ENCODE measurements around the gene AGAP2.
"Not testable (repeated sequence)": the region's sequence is repeated elsewhere in the genome, so short reads cannot be mapped to it uniquely, and the experiment has no call there.

Gene AGAP2

DNA sequence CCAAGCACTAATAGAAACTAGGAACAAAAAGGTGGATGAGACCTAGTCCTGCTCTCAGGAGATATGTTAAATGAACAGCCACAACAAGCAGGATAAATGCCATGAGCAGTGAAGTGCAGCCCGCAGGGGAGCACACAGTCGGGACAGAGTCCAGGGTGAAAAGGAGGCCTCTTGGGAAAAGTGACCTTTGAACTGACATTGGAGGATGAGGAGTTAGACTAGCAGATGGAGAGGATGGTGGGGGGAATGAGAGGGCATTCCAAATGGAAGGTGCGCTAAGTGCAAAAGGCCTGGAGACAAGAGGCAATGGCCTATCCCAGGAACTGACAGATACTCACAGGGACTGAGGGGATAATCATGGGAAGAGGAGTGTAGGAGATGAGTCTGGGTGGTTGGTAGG, 40.1 kb downstream of the AGAP2 start:
- Mint-ChIP-seq H3K9me3 (no peaks in the 10 kb centered on the region), H3K36me3 (ENCODE audit: low read depth) (peaks cover 53% of the 10 kb centered on the region), H3K4me3 (no peak overlapping the region), H3K4me1 (ENCODE audit: low read depth) (peaks cover 6% of the 10 kb centered on the region), H3K27ac (no peak overlapping the region), H3K27me3 (ENCODE audit: low read depth) (no peaks in the 10 kb centered on the region)

DNA sequence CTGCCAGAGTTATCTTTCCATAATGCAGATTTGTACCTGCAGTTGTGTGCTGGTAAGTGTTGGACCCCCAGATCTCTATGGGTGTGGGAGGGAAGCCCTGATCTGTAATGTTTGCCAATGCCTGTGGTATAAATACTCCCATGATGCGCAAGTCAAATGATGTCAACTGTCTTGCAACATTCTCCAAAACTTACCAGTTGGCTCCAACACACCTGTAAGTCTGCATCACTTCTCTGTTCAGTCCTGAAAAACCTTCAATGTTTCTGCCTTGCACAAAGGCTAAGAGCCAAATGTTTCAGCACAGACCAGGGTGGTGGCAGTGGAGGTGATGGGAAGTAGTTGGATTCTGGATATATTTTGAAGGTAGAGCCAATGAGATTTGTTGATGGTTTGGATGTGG, 41.5 kb downstream of the AGAP2 start:
- Mint-ChIP-seq H3K4me3 (no peak overlapping the region), H3K9me3 (no peaks in the 10 kb centered on the region), H3K4me1 (ENCODE audit: low read depth) (peaks cover 6% of the 10 kb centered on the region), H3K27ac (no peak overlapping the region), H3K36me3 (ENCODE audit: low read depth) (peaks cover 41% of the 10 kb centered on the region), H3K27me3 (ENCODE audit: low read depth) (no peaks in the 10 kb centered on the region)

DNA sequence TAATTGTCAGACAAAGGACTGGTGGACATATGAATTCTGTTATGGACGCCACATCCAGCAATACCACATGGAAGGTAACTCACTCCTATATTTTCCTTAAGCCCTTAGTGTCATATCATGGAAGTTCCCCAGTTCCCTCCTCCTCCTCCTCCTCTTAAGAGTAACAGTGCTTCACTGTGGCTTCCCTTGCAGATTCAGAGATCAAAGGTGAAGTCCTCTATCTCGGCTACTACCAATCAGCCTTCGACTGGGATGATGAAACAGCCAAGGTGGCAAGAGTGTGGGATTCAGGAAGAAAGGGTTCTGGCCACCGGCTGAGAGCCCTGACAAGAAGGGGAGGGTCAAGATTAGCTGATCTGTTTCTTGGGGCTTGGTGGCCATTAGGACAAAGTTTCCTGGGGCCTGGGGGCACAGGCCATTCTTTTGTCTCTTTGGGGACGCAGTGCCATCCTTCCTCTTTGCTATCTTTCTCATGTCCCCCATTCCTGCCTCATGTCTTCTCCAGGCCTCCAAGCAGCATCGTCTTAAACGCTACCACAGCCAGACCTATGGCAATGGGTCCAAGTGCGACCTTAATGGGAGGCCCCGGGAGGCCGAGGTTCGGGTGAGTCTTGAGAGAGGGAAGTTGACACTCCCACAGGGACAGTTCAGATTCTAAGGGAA, 42.6 kb downstream of the AGAP2 start:
- H3K4me3 Mint-ChIP-seq, result peak overlapping the region; percentile 28
- peaks cover 41% of the 10 kb centered on the region for H3K36me3 Mint-ChIP-seq (ENCODE audit: low read depth)
- peak overlapping the region; percentile 37 for H3K27ac Mint-ChIP-seq
- peaks cover 6% of the 10 kb centered on the region for H3K4me1 Mint-ChIP-seq (ENCODE audit: low read depth)
- H3K27me3 Mint-ChIP-seq (ENCODE audit: low read depth), result peaks cover 2% of the 10 kb centered on the region
- no peaks in the 10 kb centered on the region for H3K9me3 Mint-ChIP-seq

DNA sequence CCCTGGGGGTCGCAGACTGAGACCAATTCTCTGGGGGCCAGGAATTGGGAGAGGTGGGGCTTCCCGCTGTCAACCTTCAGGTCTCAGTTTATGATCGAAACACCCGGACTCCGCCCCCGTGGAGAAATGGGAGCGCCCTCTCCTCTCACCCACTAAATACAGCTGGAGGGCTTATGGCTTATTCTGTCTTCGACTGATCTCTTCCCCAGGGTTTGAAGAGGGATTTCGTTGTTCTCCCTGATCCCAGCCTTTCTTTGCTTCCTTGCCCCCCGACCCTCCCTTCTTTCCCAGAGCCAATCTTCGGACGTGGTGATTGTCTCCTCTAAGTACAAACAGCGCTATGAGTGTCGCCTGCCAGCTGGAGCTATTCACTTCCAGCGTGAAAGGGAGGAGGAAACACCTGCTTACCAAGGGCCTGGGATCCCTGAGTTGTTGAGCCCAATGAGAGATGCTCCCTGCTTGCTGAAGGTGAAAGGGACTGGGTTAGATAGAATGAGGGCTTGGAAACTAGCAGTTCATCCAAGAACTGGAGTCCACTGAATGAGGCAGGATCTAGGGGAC, 44.0 kb downstream of the AGAP2 start:
- Mint-ChIP-seq H3K27me3 (ENCODE audit: low read depth) (peaks cover 11% of the 10 kb centered on the region), H3K9me3 (no peaks in the 10 kb centered on the region), H3K36me3 (ENCODE audit: low read depth) (peaks cover 36% of the 10 kb centered on the region), H3K4me3 (no peak overlapping the region), H3K27ac (no peak overlapping the region), H3K4me1 (ENCODE audit: low read depth) (peaks cover 6% of the 10 kb centered on the region)

DNA sequence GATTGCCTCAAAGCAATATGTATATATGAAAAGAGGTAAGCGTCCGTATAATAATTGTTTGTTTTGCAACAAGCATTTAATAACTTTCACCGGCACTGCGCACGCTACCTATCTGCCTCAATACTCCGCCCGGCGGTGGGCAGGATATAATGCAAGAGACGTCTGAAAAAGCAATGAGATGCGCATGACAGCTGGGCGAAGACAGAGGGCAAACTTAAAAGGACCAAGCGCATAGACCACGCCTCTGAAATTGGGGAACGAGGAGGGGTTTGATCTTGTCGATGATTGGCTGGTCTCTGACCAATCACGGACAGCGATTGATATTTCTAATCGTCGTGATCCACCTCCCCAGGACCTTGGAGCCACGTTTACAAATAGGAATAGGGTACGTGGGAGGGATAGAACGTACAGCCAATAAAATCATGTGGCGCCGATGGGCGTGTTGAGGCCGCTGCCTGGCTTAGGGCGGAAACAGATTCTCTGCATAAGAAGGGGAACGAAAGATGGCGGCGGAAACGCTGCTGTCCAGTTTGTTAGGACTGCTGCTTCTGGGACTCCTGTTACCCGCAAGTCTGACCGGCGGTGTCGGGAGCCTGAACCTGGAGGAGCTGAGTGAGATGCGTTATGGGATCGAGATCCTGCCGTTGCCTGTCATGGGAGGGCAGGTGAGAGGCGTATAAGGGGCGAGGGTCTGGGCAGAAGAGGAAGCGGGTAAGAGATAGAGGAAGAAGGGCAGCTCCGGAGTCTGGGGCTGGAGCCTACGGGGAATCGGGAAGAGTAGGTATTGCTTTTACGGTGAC, 44.7 kb downstream of the AGAP2 start, which contains the start of gene OS9:
Gene OS9 (plus strand): TSS at position 474 of the 800 bp plus-strand sequence. CDS start 30 bp downstream, at position 504.
- Mint-ChIP-seq H3K27ac (no peak within 1 kb of the TSS), H3K9me3 (no peaks in the 10 kb centered on the region), H3K4me1 (ENCODE audit: low read depth) (peaks cover 6% of the 10 kb centered on the region), H3K27me3 (ENCODE audit: low read depth) (peaks cover 14% of the 10 kb centered on the region), H3K36me3 (ENCODE audit: low read depth) (peaks cover 30% of the 10 kb centered on the region), H3K4me3 (no peak within 1 kb of the TSS)

DNA sequence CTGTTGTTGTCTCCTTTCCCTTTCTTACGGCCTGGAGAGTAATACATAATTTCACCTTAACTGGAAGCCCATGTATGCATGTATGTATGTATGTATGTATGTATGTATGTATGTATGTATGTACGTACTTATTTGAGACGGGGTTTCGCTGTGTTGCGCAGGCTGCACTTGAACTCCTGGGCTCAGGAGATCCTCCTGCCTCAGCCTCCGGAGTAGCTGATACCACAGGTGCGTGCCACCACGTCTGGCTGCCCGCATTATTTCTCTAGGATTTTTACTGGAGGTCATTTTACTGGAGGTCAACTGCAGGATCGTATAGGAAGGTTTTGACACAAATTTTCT, 45.3 kb downstream of the AGAP2 start:
- no peak overlapping the region for H3K27ac Mint-ChIP-seq
- no peak overlapping the region for H3K4me3 Mint-ChIP-seq
- no peaks in the 10 kb centered on the region for H3K9me3 Mint-ChIP-seq
- peaks cover 19% of the 10 kb centered on the region for H3K27me3 Mint-ChIP-seq (ENCODE audit: low read depth)
- peaks cover 24% of the 10 kb centered on the region for H3K36me3 Mint-ChIP-seq (ENCODE audit: low read depth)
- peaks cover 6% of the 10 kb centered on the region for H3K4me1 Mint-ChIP-seq (ENCODE audit: low read depth)

DNA sequence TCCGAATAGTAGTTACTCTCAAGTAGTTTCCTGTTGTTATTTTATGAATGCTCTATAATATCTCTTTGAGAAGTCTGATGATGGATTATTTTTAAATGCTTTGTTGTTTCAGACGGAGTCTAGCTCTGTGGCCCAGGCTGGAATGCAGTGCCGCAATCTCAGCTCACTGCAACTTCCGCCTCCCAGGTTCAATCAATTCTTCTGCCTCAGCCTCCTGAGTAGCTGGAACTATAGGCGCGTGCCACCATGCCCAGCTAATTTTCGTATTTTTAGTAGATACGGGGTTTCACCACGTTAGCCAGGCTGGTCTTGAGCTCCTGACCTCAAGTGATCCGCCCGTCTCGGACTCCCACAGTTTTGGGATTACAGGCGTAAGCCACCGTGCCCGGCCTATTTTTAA, 46.0 kb downstream of the AGAP2 start:
- H3K27ac Mint-ChIP-seq, result no peak overlapping the region
- peaks cover 6% of the 10 kb centered on the region for H3K4me1 Mint-ChIP-seq (ENCODE audit: low read depth)
- H3K4me3 Mint-ChIP-seq, result no peak overlapping the region
- peaks cover 16% of the 10 kb centered on the region for H3K36me3 Mint-ChIP-seq (ENCODE audit: low read depth)
- H3K27me3 Mint-ChIP-seq (ENCODE audit: low read depth), result peaks cover 23% of the 10 kb centered on the region
- no peaks in the 10 kb centered on the region for H3K9me3 Mint-ChIP-seq

DNA sequence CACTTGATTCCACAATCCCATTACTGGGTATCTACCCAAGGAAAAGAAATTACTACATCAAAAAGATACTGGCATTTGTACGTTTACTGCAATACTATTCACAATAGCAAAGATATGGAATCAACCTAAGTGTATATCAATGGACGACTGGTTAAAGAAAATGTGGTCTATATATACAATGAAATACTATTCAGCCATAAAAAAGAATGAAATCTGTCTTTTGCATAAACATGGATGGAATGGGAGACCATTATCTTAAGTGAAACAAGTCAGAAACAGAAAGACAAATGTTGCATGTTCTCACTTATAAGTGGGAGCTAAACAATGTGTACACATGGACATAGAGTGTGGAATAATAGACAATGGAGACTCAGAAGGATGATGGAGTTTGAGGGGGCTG, 49.6 kb downstream of the AGAP2 start:
- Mint-ChIP-seq H3K4me1 (ENCODE audit: low read depth) (no peaks in the 10 kb centered on the region), H3K27me3 (ENCODE audit: low read depth) (peaks cover 50% of the 10 kb centered on the region), H3K36me3 (ENCODE audit: low read depth) (no peaks in the 10 kb centered on the region), H3K9me3 (no peaks in the 10 kb centered on the region), H3K27ac (no peak overlapping the region), H3K4me3 (no peak overlapping the region)

DNA sequence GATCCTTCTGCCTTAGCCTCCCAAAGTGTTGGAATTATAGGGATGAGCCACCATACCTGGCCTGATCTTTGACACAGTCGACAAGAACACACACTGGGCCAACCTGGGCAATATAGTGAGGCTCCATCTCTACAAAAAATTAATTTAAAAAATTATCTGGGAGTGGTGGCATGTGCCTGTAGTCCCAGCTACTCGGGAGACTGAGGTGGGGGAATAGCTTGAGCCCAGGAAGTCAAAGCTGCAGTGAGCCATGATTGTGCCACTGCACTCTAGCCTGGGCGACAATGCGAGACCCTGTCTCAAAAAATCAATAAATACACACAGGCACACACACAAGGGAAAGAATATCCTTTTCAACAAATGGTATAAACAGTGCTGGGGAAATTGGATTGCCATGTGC, 50.7 kb downstream of the AGAP2 start:
- no peak overlapping the region for H3K27ac Mint-ChIP-seq
- H3K4me3 Mint-ChIP-seq, result no peak overlapping the region
- peaks cover 51% of the 10 kb centered on the region for H3K27me3 Mint-ChIP-seq (ENCODE audit: low read depth)
- no peaks in the 10 kb centered on the region for H3K36me3 Mint-ChIP-seq (ENCODE audit: low read depth)
- no peaks in the 10 kb centered on the region for H3K4me1 Mint-ChIP-seq (ENCODE audit: low read depth)
- no peaks in the 10 kb centered on the region for H3K9me3 Mint-ChIP-seq

DNA sequence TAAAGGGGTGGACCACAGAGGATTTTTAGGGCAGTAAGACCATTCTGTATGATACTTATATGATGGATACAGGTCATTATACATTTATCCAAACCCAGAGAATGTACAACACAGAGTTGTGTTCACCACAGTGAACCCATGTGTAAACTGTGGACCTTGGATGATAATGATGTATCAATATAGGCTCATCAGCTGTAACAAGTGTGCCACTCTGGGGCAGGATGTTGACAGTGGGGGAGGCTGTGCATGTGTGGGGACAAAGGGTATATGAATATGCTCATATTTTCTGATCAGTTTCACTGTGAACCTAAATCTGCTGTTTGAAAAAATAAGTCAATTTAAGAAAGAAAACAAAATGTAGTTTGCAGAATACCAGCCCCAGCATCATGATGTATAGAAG, 58.8 kb downstream of the AGAP2 start:
- no peak overlapping the region for H3K27ac Mint-ChIP-seq
- H3K36me3 Mint-ChIP-seq (ENCODE audit: low read depth), result no peaks in the 10 kb centered on the region
- no peaks in the 10 kb centered on the region for H3K4me1 Mint-ChIP-seq (ENCODE audit: low read depth)

DNA sequence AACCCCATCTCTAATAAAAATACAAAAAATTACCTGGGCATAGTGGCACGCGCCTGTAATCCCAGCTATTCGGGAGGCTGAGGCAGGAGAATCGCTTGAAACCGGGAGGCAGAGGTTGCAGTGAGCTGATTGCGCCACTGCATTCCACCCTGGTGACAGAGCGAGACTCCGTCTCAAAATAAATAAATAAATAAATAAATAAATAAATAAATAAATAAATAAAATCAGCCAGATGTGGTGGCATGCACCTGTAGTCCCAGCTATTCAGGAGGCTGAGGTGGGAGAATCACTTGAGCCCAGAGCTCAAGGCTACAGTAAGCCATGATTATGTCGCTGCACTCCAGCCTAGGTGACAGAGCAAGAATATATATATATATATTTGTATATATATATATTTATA, 60.6 kb downstream of the AGAP2 start:
- not testable (repeated sequence) for H3K36me3 Mint-ChIP-seq (ENCODE audit: low read depth); H3K27ac Mint-ChIP-seq; H3K9me3 Mint-ChIP-seq; H3K4me3 Mint-ChIP-seq; H3K4me1 Mint-ChIP-seq (ENCODE audit: low read depth)
- H3K27me3 Mint-ChIP-seq (ENCODE audit: low read depth), result peaks cover 21% of the 10 kb centered on the region

More for the DNA sequence above, 58.8 kb downstream of the AGAP2 start:
- Mint-ChIP-seq H3K4me3 (no peak overlapping the region), H3K9me3 (no peaks in the 10 kb centered on the region), H3K27me3 (ENCODE audit: low read depth) (peaks cover 27% of the 10 kb centered on the region)

DNA sequence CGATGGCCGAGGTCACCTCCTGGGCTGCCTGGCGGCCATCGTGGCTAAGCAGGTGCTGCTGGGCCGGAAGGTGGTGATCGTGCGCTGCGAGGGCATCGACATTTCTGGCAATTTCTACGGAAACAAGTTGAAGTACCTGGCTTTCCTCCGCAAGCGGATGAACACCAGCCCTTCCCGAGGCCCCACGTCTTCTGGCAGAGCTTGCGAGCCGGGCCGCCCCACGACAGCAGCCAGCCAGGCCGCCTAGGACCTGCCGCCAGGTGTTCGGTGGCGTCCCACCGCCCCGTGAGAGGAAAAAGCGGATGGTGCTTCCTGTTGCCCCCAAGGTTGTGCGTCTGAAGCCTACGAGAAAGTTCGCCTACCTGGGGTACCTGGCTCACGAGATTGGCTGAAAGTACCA, 63.9 kb downstream of the AGAP2 start:
- Mint-ChIP-seq H3K27me3 (ENCODE audit: low read depth) (peaks cover 18% of the 10 kb centered on the region), H3K27ac (no peak overlapping the region), H3K36me3 (ENCODE audit: low read depth) (no peaks in the 10 kb centered on the region), H3K4me1 (ENCODE audit: low read depth) (no peaks in the 10 kb centered on the region), H3K4me3 (no peak overlapping the region), H3K9me3 (no peaks in the 10 kb centered on the region)
